ENCODE data around the gene ZNF462.

The ZNF462 gene

DNA sequence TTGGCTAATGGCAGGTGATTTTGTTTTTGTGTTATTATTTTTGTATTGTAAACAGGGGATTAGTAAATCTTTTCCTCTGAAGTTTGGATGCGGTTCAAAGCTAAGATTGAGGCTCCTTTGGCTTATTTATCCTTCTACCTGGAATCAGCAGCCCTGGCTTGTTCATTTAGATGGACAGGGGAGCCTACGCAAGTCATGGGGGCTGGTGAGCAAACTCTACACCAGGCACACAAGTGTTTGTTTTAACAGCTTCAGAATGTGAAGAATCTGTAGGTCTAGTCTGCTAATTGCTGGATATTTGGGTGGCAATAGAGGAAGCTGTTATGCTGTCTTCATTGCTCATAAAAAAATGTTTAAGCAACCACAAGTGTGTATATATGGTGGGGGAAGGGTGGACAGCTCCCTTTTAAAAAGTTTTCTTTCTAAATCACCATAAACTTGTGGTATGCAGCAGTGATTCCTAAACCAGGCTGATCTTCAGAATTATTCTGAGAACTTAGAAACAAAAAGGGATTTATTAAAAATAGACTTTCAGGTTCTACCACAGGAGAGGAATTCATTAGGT is 20.7 kb downstream of the ZNF462 start:
- DNase-seq (ENCODE audit: low read depth), result no peak
- no peak overlapping the region for H3K4me3 ChIP-seq (ENCODE audit: control insufficient read depth, low read depth, low read length)

DNA sequence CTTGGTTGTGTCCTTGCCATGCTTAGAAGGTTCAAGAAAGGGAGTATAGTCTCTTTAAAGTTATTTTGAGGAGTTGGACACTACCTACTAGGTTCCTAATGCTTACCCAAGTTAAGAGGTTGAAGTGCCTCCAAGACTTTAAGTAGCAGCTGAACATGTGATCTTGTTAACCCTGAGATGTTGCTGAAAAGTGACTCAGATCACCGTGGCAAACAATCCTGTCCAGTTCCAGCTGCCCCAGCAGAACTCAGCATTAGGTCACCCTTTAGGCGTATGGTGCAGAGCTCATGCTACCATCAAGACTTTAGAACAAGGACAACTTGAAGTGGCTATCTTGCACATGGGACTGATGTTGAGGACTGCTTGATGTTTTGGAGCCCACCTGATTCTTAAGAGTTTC is 22.5 kb downstream of the ZNF462 start:
- TF ChIP-seq, protein P1, sequence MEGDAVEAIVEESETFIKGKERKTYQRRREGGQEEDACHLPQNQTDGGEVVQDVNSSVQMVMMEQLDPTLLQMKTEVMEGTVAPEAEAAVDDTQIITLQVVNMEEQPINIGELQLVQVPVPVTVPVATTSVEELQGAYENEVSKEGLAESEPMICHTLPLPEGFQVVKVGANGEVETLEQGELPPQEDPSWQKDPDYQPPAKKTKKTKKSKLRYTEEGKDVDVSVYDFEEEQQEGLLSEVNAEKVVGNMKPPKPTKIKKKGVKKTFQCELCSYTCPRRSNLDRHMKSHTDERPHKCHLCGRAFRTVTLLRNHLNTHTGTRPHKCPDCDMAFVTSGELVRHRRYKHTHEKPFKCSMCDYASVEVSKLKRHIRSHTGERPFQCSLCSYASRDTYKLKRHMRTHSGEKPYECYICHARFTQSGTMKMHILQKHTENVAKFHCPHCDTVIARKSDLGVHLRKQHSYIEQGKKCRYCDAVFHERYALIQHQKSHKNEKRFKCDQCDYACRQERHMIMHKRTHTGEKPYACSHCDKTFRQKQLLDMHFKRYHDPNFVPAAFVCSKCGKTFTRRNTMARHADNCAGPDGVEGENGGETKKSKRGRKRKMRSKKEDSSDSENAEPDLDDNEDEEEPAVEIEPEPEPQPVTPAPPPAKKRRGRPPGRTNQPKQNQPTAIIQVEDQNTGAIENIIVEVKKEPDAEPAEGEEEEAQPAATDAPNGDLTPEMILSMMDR (IDR thresholded peaks at IDR 0.05; ENCODE audit: control insufficient read depth, insufficient read depth, low read depth, low read length, missing control alignments), result no peak
- no peak overlapping the region for H3K4me3 ChIP-seq (ENCODE audit: control insufficient read depth, low read depth, low read length)
- DNase-seq (ENCODE audit: low read depth), result no peak

More for the DNA sequence above, 20.7 kb downstream of the ZNF462 start:
- TF ChIP-seq, protein P1 (IDR thresholded peaks at IDR 0.05; ENCODE audit: control insufficient read depth, insufficient read depth, low read depth, low read length, missing control alignments), result no peak

DNA sequence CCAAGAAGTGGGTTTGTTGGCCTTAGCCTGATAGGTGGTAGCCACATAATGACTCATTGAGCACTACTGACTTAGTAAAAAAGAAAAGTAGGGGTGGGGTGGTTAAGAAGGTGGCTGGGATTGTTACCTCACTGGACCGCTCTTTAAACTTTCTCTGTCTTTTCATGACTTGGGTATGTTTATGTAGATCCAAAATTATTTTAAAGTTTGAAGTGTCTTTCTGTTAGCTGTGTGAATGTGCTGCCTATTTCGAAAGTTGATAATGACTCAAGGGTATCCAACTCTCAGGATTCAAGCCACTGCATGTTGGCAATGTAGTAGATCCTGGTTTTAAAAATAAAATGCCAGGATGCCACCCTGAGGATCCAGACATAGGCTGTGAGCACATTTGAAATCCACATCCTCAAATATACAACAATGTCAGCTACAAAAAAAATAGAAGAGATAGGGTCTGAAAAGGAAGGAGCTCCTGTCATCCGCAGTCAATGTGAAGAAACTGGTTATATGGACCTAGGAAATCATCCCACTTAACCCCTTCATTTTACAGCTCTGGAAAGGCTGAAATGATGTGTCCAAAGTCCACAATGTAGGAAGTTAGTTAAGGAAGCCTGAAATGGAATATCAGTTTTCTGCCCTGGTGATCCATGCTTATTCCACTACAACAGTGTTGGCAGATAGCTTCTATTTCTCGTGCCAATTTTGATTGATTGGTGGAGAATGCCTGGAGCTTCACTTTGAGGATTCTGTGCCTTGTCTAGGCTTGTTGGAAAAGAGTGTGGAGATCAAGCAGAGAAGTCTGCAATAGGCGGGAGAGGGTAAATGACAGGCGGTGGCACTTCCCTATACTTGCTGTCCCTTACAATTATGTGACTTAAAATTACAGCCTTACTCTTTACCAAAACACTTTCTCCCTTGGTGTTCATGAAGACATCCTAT is 23.4 kb downstream of the ZNF462 start:
- DNase-seq (ENCODE audit: low read depth), result no peak
- TF ChIP-seq, protein P1 (IDR thresholded peaks at IDR 0.05; ENCODE audit: control insufficient read depth, insufficient read depth, low read depth, low read length, missing control alignments), result no peak
- H3K4me3 ChIP-seq (ENCODE audit: control insufficient read depth, low read depth, low read length), result no peak overlapping the region

DNA sequence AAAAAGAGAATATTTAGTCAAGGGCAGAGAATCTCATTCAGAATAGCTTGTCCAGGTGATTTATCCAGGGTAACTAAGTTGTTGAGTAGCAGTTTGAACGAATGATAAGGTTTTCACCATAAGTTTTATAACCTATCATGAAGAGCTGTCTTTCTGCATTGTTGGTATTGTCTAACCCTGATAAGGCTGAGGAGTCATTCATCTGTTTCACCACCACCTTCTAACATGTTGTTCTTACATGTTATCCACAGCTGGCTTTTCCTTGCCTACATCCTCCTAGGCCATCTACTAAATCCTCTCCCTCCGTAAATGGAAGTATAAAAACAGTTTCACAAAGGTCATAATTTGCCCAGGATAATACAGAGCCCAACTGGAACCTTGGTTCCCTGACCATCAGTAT is 24.1 kb downstream of the ZNF462 start:
- no peak overlapping the region for H3K4me3 ChIP-seq (ENCODE audit: control insufficient read depth, low read depth, low read length)
- no peak for DNase-seq (ENCODE audit: low read depth)
- TF ChIP-seq, protein P1 (IDR thresholded peaks at IDR 0.05; ENCODE audit: control insufficient read depth, insufficient read depth, low read depth, low read length, missing control alignments), result no peak

DNA sequence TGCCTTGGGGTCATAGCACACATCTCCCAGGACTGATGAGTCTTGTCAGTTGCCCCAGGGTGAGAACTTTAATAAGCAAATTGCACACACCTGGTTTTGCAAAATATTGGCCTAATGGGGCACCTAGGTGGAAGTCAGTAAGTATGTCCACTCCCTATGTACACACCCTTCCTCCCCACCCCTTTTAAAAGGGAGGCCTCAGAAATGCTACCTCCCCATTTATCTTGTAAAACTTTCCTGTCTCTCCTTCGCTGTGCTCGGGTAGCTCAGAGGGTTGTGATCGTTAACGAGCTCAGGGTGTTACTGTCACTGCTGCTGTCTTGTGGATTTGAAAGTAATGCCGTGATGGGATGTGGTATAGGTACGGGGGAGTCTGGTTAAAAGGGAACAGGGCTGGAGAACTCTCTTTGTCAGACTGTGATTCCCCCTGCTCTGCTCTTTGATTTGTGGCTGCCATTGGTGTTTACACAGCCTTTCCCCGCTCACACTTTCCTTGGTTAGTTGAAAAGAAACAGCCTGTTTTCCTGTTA is 26.2 kb downstream of the ZNF462 start:
- no peak for DNase-seq (ENCODE audit: low read depth)
- TF ChIP-seq, protein P1 (IDR thresholded peaks at IDR 0.05; ENCODE audit: control insufficient read depth, insufficient read depth, low read depth, low read length, missing control alignments), result no peak
- H3K4me3 ChIP-seq (ENCODE audit: control insufficient read depth, low read depth, low read length), result no peak overlapping the region

DNA sequence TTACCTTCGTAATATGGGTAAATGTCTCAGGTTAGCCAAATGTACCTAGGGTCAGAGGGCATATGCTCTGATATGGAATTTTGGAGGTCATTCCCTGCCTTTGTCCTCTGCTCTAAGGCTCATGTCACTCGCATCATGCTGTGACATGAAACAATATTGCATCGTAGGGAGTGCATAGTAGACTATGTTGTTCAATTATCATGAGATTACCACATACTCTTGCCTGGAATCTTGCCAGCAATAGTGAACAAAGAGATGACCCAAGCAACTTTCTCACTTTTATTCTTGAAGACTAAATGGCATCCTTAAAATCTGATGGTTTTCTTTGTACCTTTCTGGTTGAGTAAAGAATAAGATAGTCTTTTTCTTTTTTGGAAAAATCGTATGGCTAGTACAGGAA is 27.6 kb downstream of the ZNF462 start:
- no peak for DNase-seq (ENCODE audit: low read depth)
- H3K4me3 ChIP-seq (ENCODE audit: control insufficient read depth, low read depth, low read length), result no peak overlapping the region
- TF ChIP-seq, protein P1 (IDR thresholded peaks at IDR 0.05; ENCODE audit: control insufficient read depth, insufficient read depth, low read depth, low read length, missing control alignments), result no peak

All from AG09309 (cell line).